ENCODE results near the gene LAMA2. TPM values are rescaled to one million over a fixed set of nuclear protein-coding genes. Genes with fewer than 3 reads are reported as not detected.
A peak's percentile ranks its signal among the peaks of the same experiment; 100 is the strongest.

The LAMA2 gene
- total and polyA plus RNA-seq, 2 of the 8 experiments (the other 6 are each of a cell fraction or from before 2014, with no cell fraction given), result 1.3 to 3.8 TPM

DNA sequence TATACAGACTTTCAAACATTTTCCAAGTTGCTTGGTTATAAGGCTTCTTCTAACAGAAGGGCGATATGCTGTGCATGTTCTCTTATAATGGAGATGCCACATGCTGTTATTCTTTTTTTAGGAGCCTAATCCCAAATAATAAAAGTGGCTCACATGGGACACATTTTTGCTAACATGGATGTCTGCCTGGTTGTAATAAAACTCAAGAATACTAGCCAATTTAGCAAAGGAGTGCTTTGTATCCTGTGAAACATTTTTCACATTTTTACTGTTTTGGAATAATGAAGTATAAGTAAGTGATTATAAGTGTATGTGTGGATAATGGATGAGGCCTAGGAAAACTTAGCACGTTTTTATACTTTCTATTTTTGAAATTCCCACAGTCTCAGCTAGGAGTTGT lies 312.2 kb downstream of the LAMA2 start:
- Histone ChIP-seq H3K4me2 (ENCODE audit: insufficient read depth in 1 of 2, low read depth in 2 of 2, low read length in 2 of 2) (no peak overlapping the region), H2AFZ (ENCODE audit: low read length) (no peak overlapping the region), H3K79me2 (ENCODE audit: control insufficient read depth in 1 of 2, insufficient read depth in 2 of 2, low read length in 2 of 2) (no peaks in the 10 kb centered on the region), H3K56ac (replicated peaks; ENCODE audit: insufficient read length, low read depth, low read length) (no peak overlapping the region), H2BK120ac (replicated peaks; ENCODE audit: low read depth, low read length) (no peak overlapping the region), H3K14ac (ENCODE audit: insufficient read length) (no peak overlapping the region), H3K4me1 (replicated peaks in 1 of 4; ENCODE audit: control insufficient read depth in 3 of 4, insufficient read depth in 4 of 4, low read length in 3 of 4) (peaks cover 0 to 11% (median 6%) of the 10 kb centered on the region in 4 experiments; a peak in 3 of 7 replicates), H3K18ac (ENCODE audit: extremely low read depth, low read length) (no peak overlapping the region), H3K9me3 (ENCODE audit: insufficient read depth in 2 of 2, low read depth in 1 of 2, low read length in 1 of 2) (no peaks in the 10 kb centered on the region), H3K4me3 (ENCODE audit: extremely low read depth in 1 of 4, insufficient read depth in 2 of 4, low read depth in 3 of 4, low read length in 4 of 4) (no peak overlapping the region), H3K79me1 (ENCODE audit: low read depth, low read length) (no peaks in the 10 kb centered on the region), H4K5ac (ENCODE audit: insufficient read length, low read depth, low read length) (peak overlapping the region; percentile 46), H4K91ac (replicated peaks; ENCODE audit: insufficient read length, low read length) (no peak overlapping the region), H3K9ac (replicated peaks in 1 of 4; ENCODE audit: extremely low read depth in 1 of 4, low read depth in 3 of 4, low read length in 3 of 4) (no peak overlapping the region), H2BK12ac (ENCODE audit: low read depth, low read length) (no peak overlapping the region), H3K36me3 (ENCODE audit: control insufficient read depth in 2 of 4, insufficient read depth in 4 of 4, low read length in 3 of 4) (no peaks in the 10 kb centered on the region), H3K27ac (ENCODE audit: low read depth, low read length) (no peak overlapping the region), H2BK5ac (ENCODE audit: low read depth, low read length) (no peak overlapping the region), H3K23me2 (ENCODE audit: low read depth, low read length) (no peaks in the 10 kb centered on the region), H4K20me1 (replicated peaks in 1 of 2; ENCODE audit: control insufficient read depth in 1 of 2, insufficient read depth in 2 of 2, low read length in 2 of 2) (no peaks in the 10 kb centered on the region), H3K23ac (ENCODE audit: insufficient read length) (no peak overlapping the region), H2BK15ac (ENCODE audit: low read length) (no peak overlapping the region), H4K8ac (ENCODE audit: extremely low read depth, insufficient read depth, low read length) (no peak overlapping the region), H3K27me3 (replicated peaks in 1 of 4; ENCODE audit: control insufficient read depth in 3 of 4, extremely low read depth in 1 of 4, insufficient read depth in 3 of 4, low read length in 3 of 4) (no peaks in the 10 kb centered on the region), H3K4ac (replicated peaks; ENCODE audit: insufficient read length, low read depth, low read length) (no peak overlapping the region), H2BK20ac (ENCODE audit: low read length) (no peak overlapping the region), H2AK5ac (ENCODE audit: low read depth, low read length) (no peak overlapping the region)
- WGBS, 2 experiments (ENCODE audit: extremely low coverage in 1 of 2, insufficient coverage in 1 of 2, insufficient read length in 1 of 2, insufficient replicate concordance in 2 of 2, low coverage in 1 of 2, low lambda C conversion rate in 2 of 2, missing lambda C conversion rate in 1 of 2), result 67% methylated on average over 2 of the region's 2 CpGs; no CpG with 5 or more reads in 1 of the 2 experiments
- FAIRE-seq (no peak), DNase-seq (ENCODE audit: low read depth in 1 of 2, low spot score in 2 of 2) (no peak)
- POLR2A ChIA-PET (ENCODE audit: partially characterized antibody), result no interaction called here
- CTCF ChIA-PET (ENCODE audit: partially characterized antibody), result interaction anchor here (0.8 to 2.6 kb wide), 3 partner anchors 11 to 31 kb away, joined by 3 to 7 read pairs (median 5); no protein-coding TSS in a partner anchor
- no peak for TF ChIP-seq CHD2 (IDR thresholded peaks at IDR 0.05; ENCODE audit: low read length)
- TF ChIP-seq JUN (IDR thresholded peaks at IDR 0.05; ENCODE audit: low read depth, low read length), result no peak
- TF ChIP-seq SP1 (IDR thresholded peaks at IDR 0.05; ENCODE audit: low read depth, low read length), result no peak
- no peak for TF ChIP-seq SIRT6 (IDR thresholded peaks at IDR 0.05; ENCODE audit: low read length)
- TF ChIP-seq RBBP5 (IDR thresholded peaks at IDR 0.05; ENCODE audit: borderline replicate concordance, low read depth, low read length), result no peak
- TF ChIP-seq TEAD4 (IDR thresholded peaks at IDR 0.05; ENCODE audit: low read depth, low read length), result no peak
- no peak for TF ChIP-seq HDAC6 (IDR thresholded peaks at IDR 0.05; ENCODE audit: low read depth, low read length)
- no peak for TF ChIP-seq EP300 (IDR thresholded peaks at IDR 0.05; ENCODE audit: borderline replicate concordance in 1 of 2, low read depth in 2 of 2, low read length in 2 of 2)
- no peak for TF ChIP-seq GTF2F1 (IDR thresholded peaks at IDR 0.05; ENCODE audit: borderline replicate concordance, low read depth, low read length)
- TF ChIP-seq BCL11A (IDR thresholded peaks at IDR 0.05; ENCODE audit: low read depth in 2 of 2, low read length in 2 of 2), result no peak
- TF ChIP-seq JUND (IDR thresholded peaks at IDR 0.05; ENCODE audit: low read length), result no peak
- TF ChIP-seq ZNF274 (IDR thresholded peaks at IDR 0.05; ENCODE audit: borderline replicate concordance, extremely low read depth, low read length), result no peak
- TF ChIP-seq TAF1 (IDR thresholded peaks at IDR 0.05; ENCODE audit: low read depth, low read length), result no peak
- no peak for TF ChIP-seq KDM5A (IDR thresholded peaks at IDR 0.05; ENCODE audit: low read length)
- no peak for TF ChIP-seq SIN3A (conservative IDR thresholded peaks at IDR 0.05 in 1 of 2, IDR thresholded peaks at IDR 0.05 in 1 of 2; ENCODE audit: low read depth in 1 of 2, low read length in 2 of 2)
